ENCODE results near the gene PRKCA.

- TF ChIP-seq CTCF (conservative IDR thresholded peaks at IDR 0.05; ENCODE audit: low read depth in 2 of 2) = no peak
- TF ChIP-seq EZH2 (IDR thresholded peaks at IDR 0.05; ENCODE audit: low read depth, unreplicated experiment) = no peak
- TF ChIP-seq EZH2phosphoT487 (IDR thresholded peaks at IDR 0.05; ENCODE audit: unreplicated experiment) = no peak
- TF ChIP-seq CREB1 (CRISPR knock-in tag; IDR thresholded peaks at IDR 0.05; ENCODE audit: low read depth) = no peak
- TF ChIP-seq ETS1 (IDR thresholded peaks at IDR 0.05) = no peak
- TF ChIP-seq POLR2AphosphoS5 (IDR thresholded peaks at IDR 0.05; ENCODE audit: low read depth) = no peak
- TF ChIP-seq JUNB (IDR thresholded peaks at IDR 0.05; ENCODE audit: unreplicated experiment) = no peak
- TF ChIP-seq, protein P1, sequence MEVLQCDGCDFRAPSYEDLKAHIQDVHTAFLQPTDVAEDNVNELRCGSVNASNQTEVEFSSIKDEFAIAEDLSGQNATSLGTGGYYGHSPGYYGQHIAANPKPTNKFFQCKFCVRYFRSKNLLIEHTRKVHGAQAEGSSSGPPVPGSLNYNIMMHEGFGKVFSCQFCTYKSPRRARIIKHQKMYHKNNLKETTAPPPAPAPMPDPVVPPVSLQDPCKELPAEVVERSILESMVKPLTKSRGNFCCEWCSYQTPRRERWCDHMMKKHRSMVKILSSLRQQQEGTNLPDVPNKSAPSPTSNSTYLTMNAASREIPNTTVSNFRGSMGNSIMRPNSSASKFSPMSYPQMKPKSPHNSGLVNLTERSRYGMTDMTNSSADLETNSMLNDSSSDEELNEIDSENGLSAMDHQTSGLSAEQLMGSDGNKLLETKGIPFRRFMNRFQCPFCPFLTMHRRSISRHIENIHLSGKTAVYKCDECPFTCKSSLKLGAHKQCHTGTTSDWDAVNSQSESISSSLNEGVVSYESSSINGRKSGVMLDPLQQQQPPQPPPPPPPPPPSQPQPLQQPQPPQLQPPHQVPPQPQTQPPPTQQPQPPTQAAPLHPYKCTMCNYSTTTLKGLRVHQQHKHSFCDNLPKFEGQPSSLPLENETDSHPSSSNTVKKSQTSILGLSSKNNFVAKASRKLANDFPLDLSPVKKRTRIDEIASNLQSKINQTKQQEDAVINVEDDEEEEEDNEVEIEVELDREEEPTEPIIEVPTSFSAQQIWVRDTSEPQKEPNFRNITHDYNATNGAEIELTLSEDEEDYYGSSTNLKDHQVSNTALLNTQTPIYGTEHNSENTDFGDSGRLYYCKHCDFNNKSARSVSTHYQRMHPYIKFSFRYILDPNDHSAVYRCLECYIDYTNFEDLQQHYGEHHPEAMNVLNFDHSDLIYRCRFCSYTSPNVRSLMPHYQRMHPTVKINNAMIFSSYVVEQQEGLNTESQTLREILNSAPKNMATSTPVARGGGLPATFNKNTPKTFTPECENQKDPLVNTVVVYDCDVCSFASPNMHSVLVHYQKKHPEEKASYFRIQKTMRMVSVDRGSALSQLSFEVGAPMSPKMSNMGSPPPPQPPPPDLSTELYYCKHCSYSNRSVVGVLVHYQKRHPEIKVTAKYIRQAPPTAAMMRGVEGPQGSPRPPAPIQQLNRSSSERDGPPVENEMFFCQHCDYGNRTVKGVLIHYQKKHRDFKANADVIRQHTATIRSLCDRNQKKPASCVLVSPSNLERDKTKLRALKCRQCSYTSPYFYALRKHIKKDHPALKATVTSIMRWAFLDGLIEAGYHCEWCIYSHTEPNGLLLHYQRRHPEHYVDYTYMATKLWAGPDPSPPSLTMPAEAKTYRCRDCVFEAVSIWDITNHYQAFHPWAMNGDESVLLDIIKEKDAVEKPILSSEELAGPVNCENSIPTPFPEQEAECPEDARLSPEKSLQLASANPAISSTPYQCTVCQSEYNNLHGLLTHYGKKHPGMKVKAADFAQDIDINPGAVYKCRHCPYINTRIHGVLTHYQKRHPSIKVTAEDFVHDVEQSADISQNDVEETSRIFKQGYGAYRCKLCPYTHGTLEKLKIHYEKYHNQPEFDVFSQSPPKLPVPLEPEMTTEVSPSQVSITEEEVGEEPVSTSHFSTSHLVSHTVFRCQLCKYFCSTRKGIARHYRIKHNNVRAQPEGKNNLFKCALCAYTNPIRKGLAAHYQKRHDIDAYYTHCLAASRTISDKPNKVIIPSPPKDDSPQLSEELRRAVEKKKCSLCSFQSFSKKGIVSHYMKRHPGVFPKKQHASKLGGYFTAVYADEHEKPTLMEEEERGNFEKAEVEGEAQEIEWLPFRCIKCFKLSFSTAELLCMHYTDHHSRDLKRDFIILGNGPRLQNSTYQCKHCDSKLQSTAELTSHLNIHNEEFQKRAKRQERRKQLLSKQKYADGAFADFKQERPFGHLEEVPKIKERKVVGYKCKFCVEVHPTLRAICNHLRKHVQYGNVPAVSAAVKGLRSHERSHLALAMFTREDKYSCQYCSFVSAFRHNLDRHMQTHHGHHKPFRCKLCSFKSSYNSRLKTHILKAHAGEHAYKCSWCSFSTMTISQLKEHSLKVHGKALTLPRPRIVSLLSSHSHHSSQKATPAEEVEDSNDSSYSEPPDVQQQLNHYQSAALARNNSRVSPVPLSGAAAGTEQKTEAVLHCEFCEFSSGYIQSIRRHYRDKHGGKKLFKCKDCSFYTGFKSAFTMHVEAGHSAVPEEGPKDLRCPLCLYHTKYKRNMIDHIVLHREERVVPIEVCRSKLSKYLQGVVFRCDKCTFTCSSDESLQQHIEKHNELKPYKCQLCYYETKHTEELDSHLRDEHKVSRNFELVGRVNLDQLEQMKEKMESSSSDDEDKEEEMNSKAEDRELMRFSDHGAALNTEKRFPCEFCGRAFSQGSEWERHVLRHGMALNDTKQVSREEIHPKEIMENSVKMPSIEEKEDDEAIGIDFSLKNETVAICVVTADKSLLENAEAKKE (CRISPR knock-in tag; IDR thresholded peaks at IDR 0.05) = no peak
- no peak for TF ChIP-seq REST (IDR thresholded peaks at IDR 0.05; ENCODE audit: unreplicated experiment)
Observed at GRCh38 chr17:66459811-66460270, 157.4 kb downstream of the PRKCA start.
